ENCODE results near the gene ZNF687.
"Not testable (repeated sequence)": the region's sequence is repeated elsewhere in the genome, so short reads cannot be mapped to it uniquely, and the experiment has no call there.

Gene ZNF687

DNA sequence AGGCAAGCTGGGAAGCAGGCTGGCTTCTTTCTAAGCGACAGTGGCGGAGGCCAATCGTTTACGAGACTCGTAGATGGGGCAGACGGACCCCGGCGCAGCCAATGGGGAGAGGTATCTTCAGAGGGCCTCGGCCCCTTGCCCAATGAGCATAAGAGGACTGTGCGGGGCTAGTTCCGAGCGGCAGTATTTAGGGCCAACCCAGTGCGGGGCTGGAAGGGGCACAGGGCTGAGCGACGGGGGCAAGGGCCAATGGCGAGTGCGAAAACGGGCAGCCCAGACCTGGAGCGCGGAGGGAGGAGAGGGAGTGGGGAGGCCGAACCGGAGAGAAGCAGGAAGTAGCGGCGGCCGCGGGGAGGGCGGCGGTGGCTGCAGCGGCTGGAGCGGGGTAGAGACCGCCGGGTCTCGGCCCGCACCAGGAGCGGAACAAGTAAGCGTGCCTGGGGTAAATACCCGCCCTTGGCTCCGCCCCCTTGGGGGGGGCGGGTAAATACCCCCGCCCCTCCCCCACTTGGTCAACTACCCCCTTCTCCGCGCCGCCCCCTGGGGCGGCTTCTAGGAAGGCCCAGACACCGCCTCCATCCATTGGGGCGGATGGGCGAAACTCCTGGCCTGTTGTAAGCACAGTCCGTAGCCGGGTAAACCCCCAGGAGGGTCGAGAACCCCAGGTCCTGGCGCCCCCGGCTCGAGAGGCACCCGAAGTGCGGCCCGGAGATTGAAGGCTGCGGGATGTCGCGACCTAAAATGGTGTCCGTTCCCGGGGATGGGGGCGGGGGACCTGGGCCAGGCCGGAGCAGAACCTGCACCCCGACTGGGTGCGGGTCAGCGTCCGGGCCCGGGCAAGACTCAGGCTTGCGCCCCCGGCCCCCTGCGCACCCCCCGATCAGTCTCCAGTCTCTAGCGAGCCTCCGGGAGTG is at the start of gene ZNF687:
ZNF687 (plus strand) TSS at position 331 of the 914 bp plus-strand sequence. CDS start 3,993 bp downstream, outside the sequence.
- peak; percentile 96 to 97 (median 96) for DNase-seq

DNA sequence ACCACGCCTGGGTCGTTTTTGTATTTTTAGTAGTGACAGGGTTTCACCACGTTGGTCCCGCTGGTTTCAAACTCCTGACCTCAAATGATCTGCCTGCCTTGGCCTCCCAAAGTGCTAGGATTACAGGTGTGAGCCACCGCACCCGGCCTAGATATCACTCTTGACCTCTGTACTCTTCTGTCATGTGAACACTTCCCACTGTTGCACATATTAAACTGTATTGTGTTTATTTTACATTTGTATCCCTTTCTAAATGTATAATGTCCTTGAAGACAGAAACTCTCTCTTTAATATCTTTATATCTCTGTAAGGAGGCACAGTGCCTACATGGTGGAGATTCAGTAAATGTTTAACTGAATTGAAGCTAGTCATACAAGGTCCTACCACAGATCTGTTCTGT is 46.9 kb upstream of the ZNF687 start:
- no peak for DNase-seq

GRCh38 chr1:151237678-151238466 is 44.2 kb upstream of the ZNF687 start:
- DNase-seq: no peak

DNA sequence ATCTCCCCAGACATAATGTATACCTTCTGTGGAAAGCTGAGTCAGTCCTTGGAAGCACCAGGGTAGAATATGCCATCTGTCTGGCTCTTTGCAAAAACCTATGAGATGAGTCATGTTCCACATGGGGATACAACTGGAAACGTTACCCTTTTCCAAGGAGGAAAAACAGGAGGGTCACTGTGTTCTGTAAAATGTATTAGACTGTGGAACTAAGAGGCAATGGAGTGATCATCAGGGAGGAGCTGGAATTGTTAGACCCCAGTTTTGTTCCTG is 43.7 kb upstream of the ZNF687 start:
- no peak for DNase-seq

- DNase-seq: no peak
Observed at GRCh38 chr1:151242442-151242841, 39.7 kb upstream of the ZNF687 start.

GRCh38 chr1:151243683-151244216 is 38.3 kb upstream of the ZNF687 start:
- no peak for DNase-seq

GRCh38 chr1:151246786-151247185 is 35.3 kb upstream of the ZNF687 start:
- no peak for DNase-seq

DNA sequence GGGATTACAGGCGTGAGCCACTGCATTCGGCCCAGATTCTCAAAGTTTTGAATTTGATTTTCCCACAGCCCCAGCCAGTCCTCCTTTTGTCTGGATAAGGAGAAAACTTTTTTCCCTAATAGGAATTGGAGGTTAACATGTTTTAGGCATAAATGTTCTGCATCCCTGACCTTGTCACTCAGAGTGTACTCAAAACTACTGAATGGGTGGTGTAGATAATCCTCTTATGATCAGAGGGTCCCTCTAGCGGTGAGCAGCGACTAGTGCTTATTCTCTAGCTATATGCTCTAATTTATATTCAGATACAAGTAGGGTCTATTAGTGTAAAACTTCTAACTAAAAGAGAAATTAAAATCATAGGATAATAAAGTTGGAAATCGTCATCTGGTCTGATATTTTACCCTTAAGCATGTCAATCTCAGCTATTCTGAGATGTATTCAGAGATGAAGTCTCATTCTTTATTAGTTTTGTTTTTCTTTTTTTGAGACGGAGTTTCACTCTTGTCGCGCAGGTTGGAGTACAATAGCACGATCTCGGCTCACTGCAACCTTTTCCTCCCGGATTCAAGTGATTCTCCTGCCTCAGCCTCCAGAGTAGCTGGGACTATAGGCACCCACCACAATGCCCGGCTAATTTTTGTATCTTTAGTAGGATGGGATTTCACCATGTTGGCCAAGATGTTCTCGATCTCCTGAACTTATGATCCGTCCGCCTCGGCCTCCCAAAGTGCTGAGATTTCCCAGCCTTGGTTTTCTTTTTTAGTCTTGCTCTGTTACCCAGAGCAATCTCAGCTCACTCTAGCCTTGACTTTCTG is 30.2 kb upstream of the ZNF687 start:
- peak in 3 of 4 experiments; percentile 13 to 45 (median 26) for DNase-seq

GRCh38 chr1:151254217-151255213 is 27.6 kb upstream of the ZNF687 start, which contains the start of gene PSMD4:
Gene PSMD4, plus strand, starts transcription at chr1:151254734. Its CDS starts 49 bp downstream, at chr1:151254783.
- peak; percentile 70 to 83 (median 82) for DNase-seq

- no peak for DNase-seq
Observed at GRCh38 chr1:151255381-151255780, 26.7 kb upstream of the ZNF687 start.

DNA sequence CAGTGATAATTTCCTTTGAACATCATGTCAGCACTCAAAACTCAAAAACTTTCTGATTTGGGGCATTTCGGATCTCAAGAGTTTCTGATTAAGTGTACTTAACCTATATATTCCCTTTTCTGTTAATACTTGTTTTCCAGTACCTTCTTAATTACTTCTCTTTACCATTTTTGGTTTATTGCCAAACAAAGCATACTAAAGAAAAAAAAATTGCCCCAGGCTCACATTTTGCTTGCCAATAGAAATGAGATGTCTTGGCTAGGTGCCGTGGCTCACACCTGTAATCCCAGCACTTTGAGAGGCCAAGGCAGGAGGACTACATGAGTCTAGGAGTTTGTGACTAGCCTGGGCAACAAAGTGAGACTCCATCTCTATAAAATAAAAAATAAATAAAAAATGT is 22.7 kb upstream of the ZNF687 start:
- no peak for DNase-seq

- no peak for DNase-seq
Observed at GRCh38 chr1:151265446-151266236, 16.5 kb upstream of the ZNF687 start.

- no peak for DNase-seq
Observed at GRCh38 chr1:151266315-151266714, 15.8 kb upstream of the ZNF687 start.

DNA sequence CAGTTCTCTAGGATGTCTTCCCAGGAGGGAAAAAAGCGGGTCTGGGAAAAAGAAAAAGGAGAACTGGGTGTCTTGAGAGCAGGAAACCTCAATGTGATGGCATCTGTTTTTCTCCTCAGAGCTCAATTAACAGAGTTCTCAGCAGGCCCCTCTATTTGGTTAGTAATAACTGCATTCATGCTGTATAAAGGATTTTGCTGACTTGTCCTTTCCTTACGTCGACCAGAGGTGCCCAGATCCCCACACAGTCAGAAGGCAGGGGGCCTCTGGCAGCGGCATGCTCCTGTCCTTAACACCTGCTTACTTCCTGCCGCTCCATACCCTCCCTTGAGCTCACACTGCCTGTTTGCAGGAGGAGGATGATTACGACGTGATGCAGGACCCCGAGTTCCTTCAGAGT is 15.3 kb upstream of the ZNF687 start:
- no peak for DNase-seq

DNA sequence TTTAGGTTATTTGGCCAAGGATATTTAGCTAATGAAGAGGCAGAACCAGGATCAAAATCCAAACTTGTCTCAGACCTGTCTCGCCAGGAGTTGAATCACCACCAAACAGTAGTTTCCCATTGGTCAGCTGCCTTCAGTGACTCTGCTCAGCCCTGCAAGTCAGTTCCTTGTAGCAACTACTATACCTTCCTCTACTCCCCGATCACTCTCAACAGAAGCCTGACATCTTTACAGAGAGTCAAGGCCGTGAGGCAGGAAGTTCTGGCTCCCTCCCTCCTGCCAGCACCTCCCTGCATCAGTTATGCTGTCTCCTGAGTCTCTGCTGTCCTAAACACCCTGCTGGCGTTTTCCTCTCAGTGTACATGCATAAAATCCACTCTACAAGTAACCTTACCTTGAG is 14.3 kb upstream of the ZNF687 start:
- no peak for DNase-seq

- no peak for DNase-seq
Observed at GRCh38 chr1:151273924-151274466, 8.1 kb upstream of the ZNF687 start.

- DNase-seq: not testable (repeated sequence)
Observed at GRCh38 chr1:151275341-151275740, 6.8 kb upstream of the ZNF687 start.

- no peak for DNase-seq
Observed at GRCh38 chr1:151277249-151277648, 4.8 kb upstream of the ZNF687 start.

GRCh38 chr1:151281225-151281968 is 702 bp upstream of the ZNF687 start:
- DNase-seq: peak; percentile 80 to 95 (median 88)
